GM19324 (cell line): ENCODE data around the gene IL34.

Source experiments
- ATAC-seq: cut with Tn5 transposase; IDR thresholded peaks from one replicate; pipeline ENCODE4 v1.9.1; 2021; ENCODE audit warnings: mild to moderate bottlenecking, moderate library complexity; ENCODE audit not compliant: unreplicated experiment, low FRiP score

The IL34 gene

DNA sequence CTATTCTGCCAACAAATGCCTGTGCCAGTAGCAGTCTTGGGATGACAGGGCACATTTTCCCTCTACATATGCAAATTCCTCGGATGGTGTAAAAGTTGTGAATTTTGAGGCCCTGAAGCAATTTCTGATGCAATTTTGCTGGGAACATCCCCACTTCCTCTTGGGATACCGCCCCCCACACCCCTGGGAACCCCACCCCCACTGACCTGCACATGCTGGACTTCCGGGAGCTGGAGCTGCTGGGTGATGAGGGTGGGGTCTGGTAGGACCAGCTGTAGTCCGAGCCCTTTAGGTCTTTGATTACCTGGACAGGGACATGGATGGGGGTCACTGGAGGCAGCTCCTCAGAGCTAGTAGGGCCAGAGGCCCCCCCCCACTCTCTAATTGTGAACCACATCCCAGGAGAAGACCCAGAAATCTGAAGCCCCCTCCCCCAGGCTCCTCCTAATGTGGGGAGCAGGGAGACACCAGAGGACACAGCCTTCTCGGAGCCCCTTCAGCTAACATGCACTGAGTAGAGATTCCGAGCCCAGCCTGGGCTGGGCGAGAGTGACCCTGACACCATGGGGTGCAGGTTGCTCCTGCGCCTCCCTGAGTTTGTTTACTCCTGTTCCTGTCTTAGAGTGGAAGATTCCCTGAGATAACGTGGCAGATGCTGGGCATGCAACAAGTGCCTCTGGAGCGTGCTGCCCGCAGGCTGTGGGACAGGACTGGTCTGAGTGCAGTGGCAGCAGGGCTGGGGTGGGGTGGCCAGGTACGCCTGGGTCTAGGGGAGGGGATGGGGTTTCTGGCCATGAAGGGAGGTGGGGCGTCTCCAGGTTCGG lies 30.5 kb downstream of the IL34 start:
- no peak for ATAC-seq

DNA sequence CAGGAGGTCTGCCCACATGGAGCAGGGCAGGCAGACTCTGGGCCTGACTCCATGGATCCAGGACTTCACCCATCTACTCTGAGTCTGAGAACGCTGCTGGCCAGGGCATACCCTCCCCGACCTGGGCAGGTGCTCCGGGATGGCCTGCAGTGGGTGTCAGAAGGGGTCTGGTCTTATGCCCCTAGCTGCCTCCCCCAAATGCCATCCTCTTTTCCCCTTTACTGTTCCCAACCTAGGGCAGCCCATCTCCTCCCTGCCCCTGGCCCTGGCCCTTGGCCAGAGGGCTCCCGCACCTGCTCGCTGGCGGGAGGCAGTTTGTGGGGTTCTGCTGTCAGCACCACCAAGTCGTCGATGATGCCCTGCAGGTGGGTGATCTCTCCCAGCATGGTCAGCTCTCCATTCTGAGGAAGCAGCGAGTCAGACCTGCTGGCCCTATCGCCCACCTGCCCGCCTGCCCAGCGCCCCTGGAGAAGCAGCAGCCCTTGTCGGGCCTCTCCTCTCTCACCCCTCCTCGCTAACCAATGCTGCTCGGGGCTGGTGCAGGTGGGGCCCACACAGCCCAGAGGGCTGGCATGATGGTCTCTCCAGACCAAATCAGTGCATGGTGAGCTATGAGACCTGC lies 31.3 kb downstream of the IL34 start:
- ATAC-seq = no peak

DNA sequence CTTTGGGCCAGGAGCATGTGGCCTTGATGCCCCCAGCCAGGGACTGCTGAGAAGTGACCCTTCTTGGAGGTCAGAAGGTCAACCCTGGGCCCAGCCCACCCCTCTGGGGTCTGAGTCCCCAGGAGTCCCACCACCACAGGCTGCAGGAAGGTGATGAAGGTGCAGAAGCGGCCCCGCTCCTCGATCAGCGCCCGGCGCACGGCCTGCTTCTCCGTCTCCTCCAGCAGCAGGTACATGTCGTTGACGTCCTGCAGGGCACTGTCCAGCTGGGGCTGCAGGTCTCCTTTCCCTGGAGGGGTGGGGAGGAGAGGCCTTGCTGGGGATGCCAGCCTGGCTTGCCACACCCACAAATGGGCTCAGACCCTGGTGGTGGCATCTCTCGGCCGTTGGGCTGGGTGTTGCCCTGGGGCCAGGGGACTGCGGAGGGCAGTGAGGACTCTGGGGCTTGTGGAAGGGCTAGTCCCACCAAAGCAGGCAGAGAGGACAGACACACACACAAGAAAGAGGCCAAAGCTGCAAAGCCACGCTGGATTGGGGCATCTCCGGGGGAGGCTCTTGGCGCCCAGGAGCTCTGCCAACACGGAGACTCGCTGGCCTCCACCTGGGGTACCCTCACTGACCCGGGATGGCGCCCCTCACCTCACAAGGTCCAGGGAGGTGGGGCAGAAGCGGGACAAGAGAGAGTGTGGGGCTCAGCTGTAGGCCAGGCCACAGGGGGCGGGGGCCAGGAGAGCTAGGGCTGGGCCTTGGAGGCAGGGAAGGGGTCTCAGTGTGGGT lies 31.9 kb downstream of the IL34 start:
- ATAC-seq = no peak

DNA sequence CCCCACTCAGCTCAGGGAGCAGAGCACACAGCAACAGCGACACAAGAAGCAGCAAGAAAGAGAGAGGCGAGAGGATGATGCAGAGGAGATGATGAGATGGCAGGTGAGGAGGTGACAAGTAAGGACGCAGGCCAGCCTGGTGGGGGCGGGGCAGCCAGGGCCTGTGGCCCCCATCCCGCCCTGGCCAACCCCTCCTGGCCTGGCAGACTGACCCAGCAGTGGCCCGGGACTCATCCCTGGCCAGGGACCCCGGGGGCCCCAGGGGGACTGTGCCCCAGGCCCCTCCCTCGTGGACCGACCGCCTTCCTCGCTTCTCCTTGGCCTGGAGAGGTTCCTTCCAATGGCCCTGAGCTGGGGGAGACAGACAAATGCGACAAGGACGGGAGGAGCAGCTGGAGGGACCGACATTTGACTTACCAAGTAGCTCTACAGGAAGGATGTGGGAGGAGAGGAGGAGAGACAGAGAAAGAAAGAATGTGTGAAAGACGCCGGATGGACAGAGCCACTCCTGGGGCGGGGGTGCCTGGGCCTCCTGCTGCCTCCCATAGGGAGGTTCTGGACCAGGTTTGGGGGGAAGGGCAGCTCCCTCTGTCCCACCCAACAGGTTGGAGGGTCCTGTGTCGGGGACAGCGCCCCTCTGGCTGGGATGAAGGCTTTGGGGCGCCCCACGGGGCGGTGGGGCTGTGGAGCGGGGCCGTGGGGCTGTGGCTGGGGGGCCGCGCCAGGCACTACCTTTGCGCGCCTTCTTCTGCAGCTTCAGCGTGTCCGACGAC lies 32.7 kb downstream of the IL34 start:
- no peak for ATAC-seq

DNA sequence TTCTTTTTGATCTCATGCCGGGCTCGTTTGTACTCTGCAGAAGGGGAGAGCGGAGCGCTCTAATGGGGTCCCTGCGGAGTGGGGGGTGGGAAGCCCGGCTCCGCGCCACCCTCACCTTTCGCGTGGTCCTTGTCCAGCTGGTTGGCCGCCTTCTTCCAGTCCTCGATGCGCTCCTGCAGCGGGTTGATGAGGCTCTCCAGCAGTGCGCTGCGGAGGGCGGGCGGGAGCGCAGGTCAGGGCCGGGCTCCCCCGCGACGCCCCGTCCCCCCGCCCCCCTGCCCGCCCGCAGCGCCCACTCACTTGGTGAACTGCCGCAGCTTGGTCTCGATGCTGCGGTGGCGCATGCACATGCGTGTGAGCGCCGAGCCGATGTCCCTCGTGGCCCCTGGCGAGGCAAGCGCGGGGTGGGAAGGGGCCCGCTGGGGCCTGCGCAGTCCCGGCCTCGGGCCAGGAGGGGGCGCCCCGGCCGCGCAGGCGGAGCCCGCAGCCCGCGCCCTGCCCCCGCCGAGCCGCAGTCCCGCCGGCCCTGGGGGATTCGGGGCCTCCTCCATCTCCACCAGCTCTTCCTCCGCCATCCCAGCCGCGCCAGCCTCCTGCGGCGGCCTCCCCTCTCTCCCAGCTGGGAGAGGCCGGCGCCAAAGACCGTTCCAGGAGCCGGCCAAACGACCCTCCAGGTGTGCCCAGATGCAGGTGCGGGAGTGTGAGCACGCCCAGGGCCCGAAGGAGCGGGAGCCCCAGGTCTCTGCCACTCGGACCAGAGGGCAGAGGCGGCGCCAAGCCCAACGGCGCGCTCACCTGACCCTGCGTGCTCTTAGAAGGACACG lies 33.5 kb downstream of the IL34 start:
- ATAC-seq = no peak

DNA sequence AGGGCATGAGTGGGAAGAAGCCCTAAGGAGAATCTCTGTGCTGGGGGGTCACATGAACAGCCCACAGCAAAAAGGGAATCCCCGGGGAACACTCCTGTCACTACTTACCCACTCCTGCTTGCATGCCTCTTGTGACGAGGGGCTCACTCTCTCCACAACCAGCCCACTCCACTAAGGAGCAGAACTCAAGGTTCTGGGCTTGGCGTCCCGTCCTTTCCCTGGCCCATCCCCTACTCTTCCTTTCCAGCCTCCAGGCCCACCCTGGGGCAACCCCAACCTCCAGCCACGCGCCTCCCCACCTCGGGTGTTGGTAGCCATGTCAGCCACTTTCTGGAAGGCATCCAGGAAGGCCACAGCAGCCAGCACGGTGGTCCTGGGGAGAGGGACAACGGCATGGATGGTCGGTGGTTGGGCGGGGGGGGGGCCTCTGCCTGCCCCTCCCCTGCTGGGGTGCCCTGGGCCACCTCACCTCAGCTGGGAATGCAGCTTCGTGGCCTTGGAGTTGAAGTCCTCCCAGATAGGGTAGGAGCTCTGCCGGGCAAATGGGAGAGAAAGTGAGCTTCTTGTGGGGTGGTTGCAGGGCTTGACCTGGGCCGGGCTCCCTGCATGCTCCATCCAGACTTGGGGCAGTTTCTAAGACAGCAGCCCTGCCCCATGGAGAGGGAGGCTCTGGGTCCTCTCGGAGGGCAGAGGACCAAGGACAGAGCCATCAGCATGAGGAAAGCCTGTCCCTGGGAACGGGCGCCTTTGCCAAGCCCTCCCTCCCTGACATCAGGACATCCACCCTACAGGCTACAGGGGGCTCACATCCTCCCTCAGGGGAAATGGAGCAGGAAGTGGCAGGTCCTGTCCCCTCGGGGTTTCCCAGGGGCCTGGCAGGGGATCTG lies 34.4 kb downstream of the IL34 start:
- ATAC-seq = no peak

DNA sequence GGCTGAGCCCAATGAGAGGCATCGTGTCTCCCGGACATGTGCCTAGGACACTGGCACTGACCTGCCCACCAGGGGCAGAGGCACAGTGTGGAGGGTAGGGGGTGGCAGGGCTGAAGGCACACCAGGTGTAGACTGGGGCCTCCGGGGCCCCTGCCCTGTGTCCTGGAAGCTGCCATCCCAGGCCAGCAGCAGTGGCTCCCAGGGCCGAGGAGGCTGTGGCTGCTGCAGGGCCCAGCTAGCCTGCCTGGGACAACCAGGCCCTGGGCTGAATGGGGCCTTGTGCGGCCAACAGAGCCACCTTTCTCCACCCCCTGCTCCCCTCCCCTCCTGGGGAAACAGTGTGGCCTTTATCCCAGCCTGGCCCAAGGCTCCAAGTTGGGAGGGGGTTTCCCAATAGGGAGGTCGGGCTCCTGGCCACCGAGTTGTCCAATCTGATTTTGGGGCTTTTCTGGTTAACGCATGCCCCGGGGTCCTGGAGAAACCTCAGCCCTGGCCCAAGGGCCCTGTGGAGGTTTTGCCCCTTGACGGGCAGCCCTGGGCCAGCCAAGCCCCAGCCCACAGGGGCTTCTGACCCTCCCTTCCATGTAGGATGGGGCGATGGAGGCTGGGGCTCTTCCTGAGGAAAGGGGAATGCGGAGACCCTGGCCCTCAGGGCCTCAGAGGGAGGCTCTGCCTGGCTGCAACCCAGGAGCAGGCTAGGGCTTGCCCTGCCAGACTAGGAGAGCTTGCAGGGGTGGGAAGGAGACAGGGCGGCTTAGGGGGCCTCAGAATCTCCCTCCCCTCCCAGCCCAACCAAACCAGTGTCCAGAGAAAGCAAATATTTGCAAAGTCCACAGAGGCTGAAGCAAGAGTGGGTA lies 35.3 kb downstream of the IL34 start:
- no peak for ATAC-seq

DNA sequence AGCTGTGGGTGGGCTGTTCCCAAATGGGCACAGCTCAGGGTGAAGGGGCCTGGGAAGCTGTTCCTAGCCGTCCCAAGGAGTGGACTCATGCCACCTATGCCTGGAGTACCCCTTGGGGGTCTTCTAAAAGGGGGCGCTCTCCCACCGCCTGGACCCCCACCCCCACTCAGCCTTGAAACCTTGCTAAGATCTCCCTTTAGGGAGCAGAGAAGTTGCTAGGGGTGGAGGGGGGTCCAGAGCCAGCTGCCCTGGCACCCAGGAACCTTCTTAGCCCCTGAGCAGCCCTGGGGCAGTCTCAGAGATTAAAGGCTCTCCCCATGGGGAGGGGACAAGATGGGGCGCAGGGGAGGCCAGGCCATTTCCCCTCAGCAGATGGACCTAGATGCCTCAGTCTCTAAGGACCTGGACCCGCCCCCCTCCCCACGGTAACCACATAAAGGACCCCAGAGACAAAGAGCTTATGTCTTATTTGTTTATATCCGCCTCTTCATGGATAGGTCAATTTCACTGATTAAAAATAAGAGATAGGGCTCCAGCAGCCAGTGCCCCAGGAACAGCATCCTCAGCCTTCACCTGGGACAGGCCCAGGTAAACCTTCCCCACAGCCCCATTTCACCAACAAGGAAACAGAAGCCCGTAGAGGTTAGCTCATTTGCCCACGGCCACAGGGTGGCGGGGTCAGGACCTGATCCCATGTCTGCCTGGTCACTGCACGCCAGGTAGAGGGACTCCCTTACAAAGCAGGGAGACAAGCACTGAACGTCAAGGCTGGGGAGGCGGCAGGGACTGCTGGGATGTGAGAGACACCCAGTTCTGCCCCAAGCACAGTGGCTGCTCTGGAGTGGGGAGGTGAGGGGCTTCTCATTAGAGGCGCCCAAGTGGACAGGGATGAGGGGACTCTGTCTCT lies 36.1 kb downstream of the IL34 start:
- ATAC-seq = no peak

DNA sequence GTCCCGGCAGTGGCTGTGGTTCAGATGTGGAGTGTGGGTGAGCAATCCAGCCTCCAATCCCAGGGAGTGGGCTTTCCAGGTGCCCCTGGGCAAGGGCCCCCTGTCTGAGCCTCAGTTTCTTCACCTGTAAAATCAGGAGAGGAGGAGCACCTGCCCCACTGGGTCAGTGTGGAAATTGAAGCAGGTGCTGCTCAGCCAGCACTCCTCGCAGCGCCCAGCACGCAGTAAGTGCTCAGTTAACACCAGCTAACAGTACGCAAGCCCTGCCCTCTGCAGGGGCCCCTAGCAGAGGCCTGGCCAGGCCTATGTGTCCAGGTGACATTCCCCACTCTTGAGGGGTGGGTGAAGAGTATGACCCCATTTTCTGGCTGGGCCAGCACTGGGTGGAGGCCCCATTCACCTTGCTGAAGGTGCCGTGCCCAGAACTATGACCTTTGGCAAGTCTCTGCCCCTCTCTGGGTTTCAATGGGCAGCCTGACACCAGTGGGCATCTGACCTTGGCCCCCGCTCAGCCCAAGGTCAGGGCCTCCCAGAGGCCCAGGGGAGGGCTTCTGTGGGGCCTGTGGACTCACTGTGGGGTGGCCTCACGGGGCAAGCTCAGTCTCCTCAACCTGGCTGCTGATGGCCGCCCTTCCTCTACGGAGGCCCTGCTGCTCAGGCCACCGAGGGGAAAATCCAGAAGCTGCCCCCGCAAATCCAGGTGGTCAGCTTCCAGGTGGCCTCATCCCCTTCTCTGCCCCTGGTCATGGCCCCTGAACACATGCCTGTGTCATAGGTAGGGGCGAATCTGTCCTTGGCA lies 37.0 kb downstream of the IL34 start:
- ATAC-seq = no peak

DNA sequence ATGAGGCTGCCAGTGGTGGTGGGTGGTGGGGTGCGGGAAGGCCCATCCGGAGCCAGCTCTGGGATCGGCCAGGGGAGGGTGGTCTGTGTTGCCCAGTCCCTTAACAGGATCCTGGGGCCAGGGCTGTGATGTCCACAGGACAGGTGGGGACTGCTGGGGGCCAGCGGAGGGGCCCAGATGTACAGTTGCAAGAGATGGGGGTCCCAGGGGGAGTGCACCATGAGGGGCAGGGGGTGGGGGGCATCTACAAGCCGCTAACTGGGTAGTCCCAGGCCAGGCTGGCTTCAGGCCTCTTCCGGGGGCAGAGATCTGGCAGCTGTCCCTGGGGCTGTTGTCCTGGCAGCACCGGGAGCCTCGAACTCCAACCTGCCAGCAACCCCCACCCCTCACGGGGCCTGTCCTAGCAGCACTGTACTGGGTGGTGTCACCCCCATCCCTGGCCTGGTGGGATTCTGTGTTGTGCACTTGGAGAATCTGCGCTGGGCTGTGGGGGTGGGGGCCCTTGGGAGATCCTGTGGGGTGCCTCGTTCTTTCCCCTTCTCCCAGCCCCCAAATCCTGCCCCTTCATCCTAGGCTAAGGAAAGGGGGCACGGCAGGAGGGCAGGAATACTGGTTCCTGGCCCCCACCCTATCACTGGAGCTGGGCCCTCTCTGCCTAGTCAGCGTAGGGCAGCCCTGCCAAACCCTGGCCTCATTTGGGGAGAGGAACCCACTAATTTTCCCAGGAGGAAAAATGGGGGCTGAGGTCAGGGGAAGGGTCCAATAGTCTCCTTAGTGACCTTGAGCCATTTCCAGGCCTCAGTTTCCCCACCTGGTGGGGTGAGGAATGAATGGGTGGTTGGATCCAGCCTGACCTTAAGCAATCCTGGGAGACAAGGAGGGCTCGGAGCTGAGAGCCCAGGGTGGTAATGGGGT lies 38.0 kb downstream of the IL34 start:
- no peak for ATAC-seq

DNA sequence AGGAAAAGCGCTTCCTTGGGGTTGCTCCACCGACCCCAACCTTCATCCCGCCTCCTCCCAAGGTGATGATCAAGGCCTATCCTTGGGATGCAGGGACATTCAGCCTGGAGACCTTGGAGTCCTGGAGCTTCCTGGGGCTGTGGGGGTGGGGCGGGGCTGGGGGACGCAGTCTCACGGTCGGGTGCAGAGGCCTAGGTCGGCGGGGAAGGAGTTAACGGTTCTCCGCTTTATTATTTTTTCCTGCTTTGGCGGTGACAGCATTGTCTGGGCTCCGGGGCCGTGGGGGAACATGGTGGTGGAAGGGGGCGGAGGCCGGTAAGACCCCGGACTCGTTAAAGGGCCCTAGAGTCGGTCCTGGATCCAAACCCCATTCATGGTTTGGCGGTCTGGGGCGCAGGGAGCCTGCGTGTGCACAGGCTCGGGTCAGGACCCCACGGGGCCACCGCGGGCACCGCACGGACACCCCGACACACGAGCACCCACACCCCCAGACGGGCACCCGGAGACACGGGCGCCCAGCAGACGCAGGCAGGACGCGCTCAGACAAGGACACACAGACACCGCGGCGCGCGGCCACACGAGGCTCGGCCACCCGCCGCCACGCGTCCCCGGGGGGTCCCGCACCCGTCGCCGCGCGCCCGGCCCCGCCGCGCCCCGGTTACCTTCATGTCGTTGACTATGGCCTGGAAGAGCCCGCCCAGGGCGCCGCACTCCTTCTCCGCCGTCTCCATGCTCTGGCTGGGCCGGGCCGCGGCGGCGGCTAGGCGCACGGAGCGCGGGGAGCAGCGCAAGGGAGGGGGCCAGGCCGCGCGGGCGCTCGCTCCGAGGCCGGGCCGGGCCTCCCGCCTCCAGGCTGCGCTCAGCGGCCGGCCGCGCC lies 38.9 kb downstream of the IL34 start:
- ATAC-seq = no peak

DNA sequence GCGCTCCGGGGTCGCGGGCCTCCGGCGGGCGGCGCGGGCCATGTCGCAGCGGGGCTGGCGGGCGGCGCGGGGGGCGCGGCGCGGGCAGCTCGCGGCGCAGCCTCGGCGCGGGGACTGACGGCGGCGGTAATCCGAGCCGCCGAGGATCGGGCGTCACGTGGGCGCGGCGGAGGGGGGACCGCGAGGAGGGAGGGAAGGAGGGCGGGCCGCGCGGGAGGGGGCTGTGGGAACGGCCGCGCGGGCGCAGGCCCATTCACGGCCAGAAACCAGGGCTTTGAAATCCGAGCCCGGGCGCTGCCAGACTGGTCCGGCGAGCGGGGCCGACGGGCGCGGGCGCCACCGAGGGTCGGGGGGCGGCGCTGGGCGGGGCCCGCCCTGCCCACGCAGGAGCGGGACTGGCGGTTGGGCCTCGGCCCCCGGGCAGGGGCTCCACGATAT lies 39.6 kb downstream of the IL34 start, which contains the start of gene MTSS2:
Gene MTSS2 (minus strand): TSS at position 116 of the 438 bp plus-strand sequence. CDS start 262 bp downstream, outside the sequence.
- no peak for ATAC-seq

DNA sequence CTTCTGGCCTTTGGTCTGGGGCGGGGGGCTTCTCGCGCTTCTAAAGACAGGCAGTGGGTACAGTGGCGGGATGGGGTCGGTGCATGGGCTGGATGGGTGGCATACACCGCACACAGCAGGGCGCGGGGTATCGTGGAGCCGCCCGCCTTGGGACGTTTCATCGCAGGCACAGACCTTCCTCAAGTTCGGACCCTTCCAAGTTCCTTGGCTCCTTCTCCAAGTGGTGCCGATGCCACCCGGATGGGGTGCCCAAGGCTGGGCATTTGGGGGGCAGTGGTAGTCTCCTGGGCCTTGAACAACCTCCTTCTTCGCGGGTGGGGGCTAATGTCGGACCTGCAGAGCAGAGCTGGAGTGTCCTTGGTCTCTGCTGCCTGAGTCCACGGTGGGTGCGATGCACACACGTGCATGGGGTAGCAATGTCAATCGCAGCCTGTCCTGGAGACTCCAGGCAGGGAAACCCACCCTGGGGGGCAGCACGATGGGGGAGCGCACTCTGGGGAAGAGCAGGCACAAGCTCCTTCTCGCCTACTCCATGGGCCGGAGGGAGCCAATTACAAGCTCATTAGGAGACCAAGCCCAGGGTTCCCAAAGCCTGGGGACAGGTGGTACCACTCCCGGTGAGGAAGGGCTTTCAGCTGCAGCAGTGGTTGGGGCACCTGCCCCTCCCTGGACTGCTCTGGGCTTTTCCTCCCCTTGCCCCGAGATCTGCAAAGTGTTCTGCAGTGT lies 40.2 kb downstream of the IL34 start:
- no peak for ATAC-seq
